Transverse colon (tissue), 4 donors: ENCODE measurements around the gene HECA. TPM values are rescaled to one million over a fixed set of nuclear protein-coding genes. Genes with fewer than 3 reads are reported as not detected.

Experiments
- DNase-seq: peaks from one replicate; pipeline ENCODE4 v3.0.0-alpha.2; 2019
- H3K27ac ChIP-seq, 4 donors: fragments of 200-600 bp; sonication (generic); 2 replicates each; pipeline ENCODE4 v1.5.1; 2016 to 2018; ENCODE audit warnings: inconsistent platforms in 4 of 4
- H3K27me3 ChIP-seq: fragments of 200-600 bp; sonication (generic); 2 replicates; pipeline ENCODE4 v1.5.1; 2017; ENCODE audit warnings: inconsistent platforms
- H3K36me3 ChIP-seq, 4 donors: fragments of 200-600 bp; sonication (generic); 2 replicates each; pipeline ENCODE4 v1.5.1; 2017 to 2019; ENCODE audit warnings: inconsistent platforms in 4 of 4
- H3K4me1 ChIP-seq, 4 donors: fragments of 200-600 bp; sonication (generic); 2 replicates each; pipeline ENCODE4 v1.5.1; 2017 to 2020; ENCODE audit warnings: inconsistent platforms in 4 of 4
- H3K4me3 ChIP-seq, 4 donors: fragments of 200-600 bp; sonication (generic); 1 replicate in 1 of 4; 2 replicates in 3 of 4; pipeline versions ENCODE4 v1.5.1 to v1.6.1; 2017 to 2019; ENCODE audit warnings: inconsistent platforms in 4 of 4
- H3K9me3 ChIP-seq, 2 donors: fragments of 200-600 bp; sonication (generic); 2 replicates each; pipeline ENCODE4 v1.5.1; 2017 to 2019; ENCODE audit warnings: inconsistent platforms in 2 of 2
- EP300 ChIP-seq: sonication (generic); formaldehyde crosslinking; IDR thresholded peaks from one replicate; pipeline ENCODE4 v1.6.1; 2017; ENCODE audit warnings: antibody characterized with exemption, low read depth
- POLR2A ChIP-seq: fragments of 450-650 bp; IDR thresholded peaks from one replicate; pipeline ENCODE4 v1.6.1; 2016; ENCODE audit warnings: antibody characterized with exemption, mild to moderate bottlenecking, moderate library complexity
- POLR2AphosphoS5 ChIP-seq, 3 donors: sonication (generic); formaldehyde crosslinking; IDR thresholded peaks; one replicate each; pipeline ENCODE4 v1.6.1; 2016; ENCODE audit warnings: antibody characterized with exemption in 3 of 3
- WGBS, 2 donors: methylation state at CpG; one replicate each; pipeline ENCODE4 v1.1.5; 2018; ENCODE audit warnings: low coverage in 1 of 2; 5-methylcytosine and 5-hydroxymethylcytosine counted together
- in situ Hi-C, 4 donors: fragments of 200-750 bp; cut with MboI; loops; one replicate each; pipeline versions ENCODE4 v1.15.0 to v1.15.1; 2017; ENCODE audit warnings: low sequenced_read_pairs in 3 of 4, low pct_ligation_motif_present in 1 of 4, low pct_unique_long_range_greater_than_20kb in 1 of 4
- intact Hi-C: fragments of 100-400 bp; cut with DNase I; formaldehyde crosslinking; loops from one replicate; pipeline ENCODE4 v1.15.1; 2023; ENCODE audit warnings: low total_unique reads
- total RNA-seq, 4 donors: library from RNA; depleted of rRNA; stranded (reverse); fragments of >200 nt; gene quantifications; one replicate each; pipeline ENCODE4 v1.1.0, GENCODE V29; 2016
- TF ChIP-seq, protein P1 (sequence below), 5 experiments: fragments of 200-600 bp in 3 of 5; fragments of 450-650 bp in 2 of 5; sonication (generic) in 3 of 5; IDR thresholded peaks; 1 replicate in 2 of 5; 2 replicates in 3 of 5; pipeline ENCODE4 v1.5.1; 2016 to 2017; ENCODE audit warnings: antibody characterized with exemption in 5 of 5, inconsistent platforms in 3 of 5, mild to moderate bottlenecking in 2 of 5, moderate library complexity in 1 of 5

HECA gene
- total RNA-seq, 4 donors from 2014 or later = 34.4 to 53.7 (median 45.5) TPM

DNA sequence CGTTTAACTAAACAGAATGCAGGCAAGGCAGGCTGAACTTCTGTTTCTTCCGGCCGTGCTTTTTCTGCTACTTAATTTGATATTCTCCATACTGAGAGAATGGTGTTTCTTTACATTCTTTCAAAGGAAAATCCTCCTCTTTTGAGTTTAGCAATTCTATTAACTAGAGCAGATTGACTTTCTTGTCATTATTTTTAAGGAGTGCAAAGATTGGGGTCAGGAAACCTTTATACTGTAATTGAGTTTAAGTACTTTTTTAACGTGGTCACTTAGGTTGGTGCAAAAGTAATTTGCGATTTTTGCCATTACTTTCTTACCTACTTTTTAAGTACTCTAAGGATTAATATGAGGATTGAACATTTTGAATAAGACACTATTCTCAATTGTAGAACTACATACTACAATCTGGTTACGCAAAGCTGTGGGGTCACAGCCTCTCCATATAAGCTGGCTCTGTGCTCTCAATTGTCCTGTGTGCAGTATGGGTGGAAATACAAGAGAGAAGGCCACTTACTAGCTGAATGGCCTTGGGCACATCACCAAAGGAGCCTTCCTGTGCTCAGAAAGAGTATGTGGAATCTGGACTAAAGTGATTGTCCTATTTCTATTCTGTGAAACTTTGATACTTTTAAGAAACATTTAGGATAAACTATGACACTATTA, 16.7 kb downstream of the HECA start:
- no peak overlapping the region for H3K4me3 ChIP-seq
- 65 to 86% methylated on average over 5 to 6 of the region's 6 CpGs for WGBS, 2 donors
- intact Hi-C loops = no loop called here
- H3K36me3 ChIP-seq = no peaks in the 10 kb centered on the region
- no peak overlapping the region for H3K27ac ChIP-seq
- DNase-seq = no peak
- no peaks in the 10 kb centered on the region for H3K9me3 ChIP-seq
- TF ChIP-seq POLR2A (no peak), EP300 (no peak), POLR2AphosphoS5 (IDR thresholded peaks at IDR 0.05) (no peak)
- TF ChIP-seq, protein P1, sequence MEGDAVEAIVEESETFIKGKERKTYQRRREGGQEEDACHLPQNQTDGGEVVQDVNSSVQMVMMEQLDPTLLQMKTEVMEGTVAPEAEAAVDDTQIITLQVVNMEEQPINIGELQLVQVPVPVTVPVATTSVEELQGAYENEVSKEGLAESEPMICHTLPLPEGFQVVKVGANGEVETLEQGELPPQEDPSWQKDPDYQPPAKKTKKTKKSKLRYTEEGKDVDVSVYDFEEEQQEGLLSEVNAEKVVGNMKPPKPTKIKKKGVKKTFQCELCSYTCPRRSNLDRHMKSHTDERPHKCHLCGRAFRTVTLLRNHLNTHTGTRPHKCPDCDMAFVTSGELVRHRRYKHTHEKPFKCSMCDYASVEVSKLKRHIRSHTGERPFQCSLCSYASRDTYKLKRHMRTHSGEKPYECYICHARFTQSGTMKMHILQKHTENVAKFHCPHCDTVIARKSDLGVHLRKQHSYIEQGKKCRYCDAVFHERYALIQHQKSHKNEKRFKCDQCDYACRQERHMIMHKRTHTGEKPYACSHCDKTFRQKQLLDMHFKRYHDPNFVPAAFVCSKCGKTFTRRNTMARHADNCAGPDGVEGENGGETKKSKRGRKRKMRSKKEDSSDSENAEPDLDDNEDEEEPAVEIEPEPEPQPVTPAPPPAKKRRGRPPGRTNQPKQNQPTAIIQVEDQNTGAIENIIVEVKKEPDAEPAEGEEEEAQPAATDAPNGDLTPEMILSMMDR (IDR thresholded peaks at IDR 0.05) = no peak
- in situ Hi-C loops = no loop called here
- H3K27me3 ChIP-seq = no peaks in the 10 kb centered on the region
- peaks cover 41 to 90% (median 58%) of the 10 kb centered on the region in 4 donors for H3K4me1 ChIP-seq

DNA sequence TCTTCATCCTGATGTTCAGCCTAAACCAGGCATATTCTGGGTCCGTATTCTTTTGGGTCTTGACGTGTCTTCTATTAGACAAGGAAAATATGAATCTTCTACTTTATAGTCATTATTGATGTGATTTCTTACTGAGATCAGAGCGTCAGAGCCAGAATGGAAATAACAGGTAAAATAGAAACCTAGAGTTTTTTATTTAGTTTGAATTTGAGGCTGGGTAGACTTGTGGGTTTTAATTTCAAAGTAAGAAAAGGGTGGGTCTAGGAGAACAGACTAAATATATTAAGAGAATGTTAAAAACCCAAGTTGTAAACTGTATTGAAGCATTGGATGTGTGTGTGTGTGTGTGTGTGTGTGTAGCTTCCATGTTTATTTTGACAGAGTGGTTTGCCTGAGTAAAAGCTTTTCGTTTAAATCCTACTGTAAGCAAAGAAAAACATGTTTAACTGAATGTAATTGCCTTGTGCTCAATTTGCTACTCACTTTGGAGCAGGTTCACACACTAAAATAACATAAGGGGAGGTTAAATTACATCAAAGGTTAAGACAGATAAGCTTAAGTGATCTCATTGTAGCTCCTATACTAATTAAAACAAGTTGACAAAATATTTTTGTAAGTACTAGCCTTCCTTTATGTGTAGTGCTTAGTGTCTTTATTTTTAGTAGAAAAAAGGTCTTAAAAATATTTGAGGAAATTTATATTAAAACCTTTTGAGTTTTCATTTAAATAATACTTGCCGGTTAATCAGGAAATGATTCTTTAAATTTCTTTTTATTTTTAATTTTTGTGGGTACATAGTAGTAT, 17.4 kb downstream of the HECA start:
- Histone ChIP-seq H3K36me3 (no peaks in the 10 kb centered on the region), H3K27ac (no peak overlapping the region), H3K9me3 (no peaks in the 10 kb centered on the region), H3K4me1 (peaks cover 38 to 90% (median 61%) of the 10 kb centered on the region in 4 donors), H3K27me3 (no peaks in the 10 kb centered on the region), H3K4me3 (no peak overlapping the region)
- WGBS, 2 donors = 44 to 62% methylated on average over 5 of the region's 5 CpGs
- in situ Hi-C loops = no loop called here
- DNase-seq = no peak
- TF ChIP-seq POLR2A (no peak), POLR2AphosphoS5 (IDR thresholded peaks at IDR 0.05) (no peak), EP300 (no peak)
- TF ChIP-seq, protein P1 (IDR thresholded peaks at IDR 0.05) = no peak
- intact Hi-C loops = no loop called here

DNA sequence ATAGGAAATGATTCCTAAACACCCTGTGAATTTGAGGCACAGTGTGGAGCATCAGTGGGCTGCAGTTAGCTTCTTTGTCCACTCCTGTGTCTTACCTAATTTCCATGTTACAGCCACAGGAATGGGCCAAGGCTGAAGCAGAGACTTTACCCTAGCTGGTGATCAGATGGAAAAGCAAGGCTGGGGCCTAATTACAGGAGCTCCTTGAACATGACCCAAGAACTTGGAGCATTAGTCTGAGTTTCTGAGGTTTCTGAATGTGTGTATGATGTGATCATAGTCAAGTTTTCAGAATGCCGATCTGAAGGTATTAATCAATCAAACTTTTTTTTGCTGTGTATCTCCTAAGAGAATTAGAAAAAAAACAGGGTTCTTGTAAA, 18.0 kb downstream of the HECA start:
- in situ Hi-C loops = no loop called here
- no peak for TF ChIP-seq POLR2AphosphoS5 (IDR thresholded peaks at IDR 0.05)
- no peak for TF ChIP-seq POLR2A
- TF ChIP-seq, protein P1 (IDR thresholded peaks at IDR 0.05) = no peak
- TF ChIP-seq EP300 = no peak
- H3K36me3 ChIP-seq = no peaks in the 10 kb centered on the region
- no peak overlapping the region for H3K4me3 ChIP-seq
- intact Hi-C loops = no loop called here
- H3K27me3 ChIP-seq = no peaks in the 10 kb centered on the region
- no peak overlapping the region for H3K27ac ChIP-seq
- 78% methylated on average over 1 of the region's 1 CpG for WGBS, 2 donors
- no peak for DNase-seq
- H3K4me1 ChIP-seq = peaks cover 37 to 90% (median 61%) of the 10 kb centered on the region in 4 donors
- H3K9me3 ChIP-seq = no peaks in the 10 kb centered on the region

DNA sequence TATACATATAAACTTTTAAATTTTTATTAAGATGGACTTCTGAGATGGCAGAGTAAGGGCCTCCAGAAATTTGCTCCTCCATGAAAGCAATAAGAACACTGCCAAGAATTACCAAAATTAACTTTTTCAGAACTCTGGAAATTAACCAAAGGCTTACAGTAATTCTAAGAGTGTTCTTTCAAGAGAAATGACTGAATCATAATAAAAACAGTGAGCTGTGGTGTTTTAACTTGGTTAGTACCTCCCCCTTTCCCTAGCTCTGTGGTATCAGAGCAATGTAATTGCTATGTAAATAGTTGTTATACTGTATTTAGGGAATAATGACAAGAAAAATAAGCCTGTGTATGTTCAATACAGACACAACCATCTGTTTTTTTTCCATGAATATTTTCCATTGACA, 19.0 kb downstream of the HECA start:
- DNase-seq = no peak
- no peak for TF ChIP-seq POLR2AphosphoS5 (IDR thresholded peaks at IDR 0.05)
- TF ChIP-seq POLR2A = no peak
- no peak for TF ChIP-seq EP300
- TF ChIP-seq, protein P1 (IDR thresholded peaks at IDR 0.05) = no peak
- Histone ChIP-seq H3K27ac (no peak overlapping the region), H3K4me3 (no peak overlapping the region), H3K9me3 (no peaks in the 10 kb centered on the region), H3K4me1 (peaks cover 27 to 87% (median 52%) of the 10 kb centered on the region in 4 donors), H3K27me3 (no peaks in the 10 kb centered on the region), H3K36me3 (no peaks in the 10 kb centered on the region)
- in situ Hi-C loops = no loop called here
- intact Hi-C loops = no loop called here
